Neural cell (in vitro differentiated cells): ENCODE measurements around the gene SEC63.

Experiments
- CTCF ChIP-seq: fragments of 450-650 bp; IDR thresholded peaks from 2 replicates; pipeline ENCODE4 v1.5.1; 2014; ENCODE audit warnings: antibody characterized with exemption, mild to moderate bottlenecking, moderate library complexity; ENCODE audit not compliant: poor library complexity, severe bottlenecking
- MXI1 ChIP-seq: fragments of 450-650 bp; conservative IDR thresholded peaks from 2 replicates; pipeline ENCODE4 v1.6.1; 2014; ENCODE audit warnings: antibody characterized with exemption, mild to moderate bottlenecking; ENCODE audit not compliant: poor library complexity, severe bottlenecking
- POLR2AphosphoS5 ChIP-seq: IDR thresholded peaks from 2 replicates; pipeline ENCODE4 v1.6.1; 2012

GRCh38 chr6:107942142-107942541 lies 15.9 kb downstream of the SEC63 start:
- no peak for TF ChIP-seq MXI1
- TF ChIP-seq CTCF: no peak
- TF ChIP-seq POLR2AphosphoS5: no peak
